ENCODE measurements around the gene FIGN.

Gene FIGN

GRCh38 chr2:163662141-163662780 is 73.5 kb downstream of the FIGN start:
- no peak for DNase-seq (ENCODE audit: low read depth)

- no peak for DNase-seq (ENCODE audit: low read depth)
These were observed 76.6 kb downstream of the FIGN start for GRCh38 chr2:163659224-163659623.

- DNase-seq (ENCODE audit: low read depth): no peak
These were observed 77.3 kb downstream of the FIGN start for GRCh38 chr2:163658556-163658955.

GRCh38 chr2:163657281-163657656 is 78.5 kb downstream of the FIGN start:
- no peak for DNase-seq (ENCODE audit: low read depth)

GRCh38 chr2:163656622-163657280 is 79.1 kb downstream of the FIGN start:
- DNase-seq (ENCODE audit: low read depth): no peak

GRCh38 chr2:163655667-163656066 is 80.1 kb downstream of the FIGN start:
- DNase-seq (ENCODE audit: low read depth): no peak

GRCh38 chr2:163652751-163653150 is 83.1 kb downstream of the FIGN start:
- DNase-seq (ENCODE audit: low read depth): no peak

GRCh38 chr2:163649080-163649479 is 86.7 kb downstream of the FIGN start:
- no peak for DNase-seq (ENCODE audit: low read depth)

GRCh38 chr2:163647300-163647699 is 88.5 kb downstream of the FIGN start:
- no peak for DNase-seq (ENCODE audit: low read depth)

- no peak for DNase-seq (ENCODE audit: low read depth)
These were observed 89.1 kb downstream of the FIGN start for GRCh38 chr2:163646687-163647086.

GRCh38 chr2:163644238-163644637 is 91.6 kb downstream of the FIGN start:
- DNase-seq (ENCODE audit: low read depth): no peak

GRCh38 chr2:163641986-163642385 is 93.8 kb downstream of the FIGN start:
- no peak for DNase-seq (ENCODE audit: low read depth)

- DNase-seq (ENCODE audit: low read depth): no peak
These were observed 95.1 kb downstream of the FIGN start for GRCh38 chr2:163640542-163641193.

- DNase-seq (ENCODE audit: low read depth): no peak
These were observed 97.9 kb downstream of the FIGN start for GRCh38 chr2:163637871-163638270.

- no peak for DNase-seq (ENCODE audit: low read depth)
These were observed 102.5 kb downstream of the FIGN start for GRCh38 chr2:163633291-163633690.

- DNase-seq (ENCODE audit: low read depth): no peak
These were observed 105.0 kb downstream of the FIGN start for GRCh38 chr2:163630836-163631235.

- no peak for DNase-seq (ENCODE audit: low read depth)
These were observed 109.1 kb downstream of the FIGN start for GRCh38 chr2:163626639-163627109.

GRCh38 chr2:163626208-163626607 is 109.6 kb downstream of the FIGN start:
- no peak for DNase-seq (ENCODE audit: low read depth)

- no peak for DNase-seq (ENCODE audit: low read depth)
These were observed 110.2 kb downstream of the FIGN start for GRCh38 chr2:163625632-163626031.

- DNase-seq (ENCODE audit: low read depth): no peak
These were observed 114.3 kb downstream of the FIGN start for GRCh38 chr2:163621445-163622004.

- no peak for DNase-seq (ENCODE audit: low read depth)
These were observed 118.3 kb downstream of the FIGN start for GRCh38 chr2:163617517-163617916.

GRCh38 chr2:163613266-163613731 is 122.5 kb downstream of the FIGN start:
- DNase-seq (ENCODE audit: low read depth): no peak

GRCh38 chr2:163612332-163612731 is 123.5 kb downstream of the FIGN start:
- no peak for DNase-seq (ENCODE audit: low read depth)

All from stimulated activated CD8-positive, alpha-beta memory T cell treated with anti-CD3 and anti-CD28 coated beads, Interleukin-15, amount 100 ng/mL, for 1 hour (primary cell).